H1 (cell line): ENCODE data around the gene CYLD. TPM values are rescaled to one million over a fixed set of nuclear protein-coding genes. Genes with fewer than 3 reads are reported as not detected.

Experiments
- CTCF ChIA-PET: fragments of 300-600 bp; sonication (Branson Sonifier 250); formaldehyde crosslinking; loops from one replicate; lab custom pipeline; 2021; ENCODE audit not compliant: partially characterized antibody; lab: Charles Lee
- POLR2A ChIA-PET: fragments of 300-600 bp; sonication (Branson Sonifier 250); formaldehyde crosslinking; loops from one replicate; lab custom pipeline; 2021; ENCODE audit warnings: inconsistent platforms; ENCODE audit not compliant: partially characterized antibody; lab: Charles Lee
- DNase-seq, 2 experiments: peaks; one replicate each; pipeline versions ENCODE4 v3.0.0 to v3.0.0-alpha.2; 2010 to 2022; ENCODE audit warnings: low spot score in 2 of 2, low read depth in 1 of 2, mixed read lengths in 1 of 2
- FAIRE-seq: peaks from 2 replicates; lab custom pipeline; 2011; peaks lifted over from hg19 to GRCh38; lab: Jason Lieb, UNC
- H2AFZ ChIP-seq: 2 replicates; pipeline ENCODE4 v1.8.1; 2012; ENCODE audit warnings: low read length, inconsistent platforms
- H2AK5ac ChIP-seq: 2 replicates; pipeline ENCODE4 v1.6.1; 2013; ENCODE audit warnings: low read depth, low read length
- H2BK120ac ChIP-seq: replicated peaks from 2 replicates; pipeline ENCODE3; 2013; ENCODE audit warnings: low read depth, low read length, inconsistent platforms
- H2BK12ac ChIP-seq: 2 replicates; pipeline ENCODE4 v1.6.1; 2013; ENCODE audit warnings: low read depth, low read length
- H2BK15ac ChIP-seq: 2 replicates; pipeline ENCODE4 v1.6.1; 2013; ENCODE audit warnings: low read length
- H2BK20ac ChIP-seq: 2 replicates; pipeline ENCODE4 v1.6.1; 2013; ENCODE audit warnings: low read length
- H2BK5ac ChIP-seq: 2 replicates; pipeline ENCODE4 v1.6.1; 2013; ENCODE audit warnings: low read depth, low read length
- H3K14ac ChIP-seq: 2 replicates; pipeline ENCODE4 v1.6.1; 2013; ENCODE audit warnings: inconsistent platforms; ENCODE audit not compliant: insufficient read length
- H3K18ac ChIP-seq: 2 replicates; pipeline ENCODE4 v1.6.1; 2013; ENCODE audit warnings: low read length; ENCODE audit errors: extremely low read depth
- H3K23ac ChIP-seq: 2 replicates; pipeline ENCODE4 v1.6.1; 2013; ENCODE audit warnings: inconsistent platforms; ENCODE audit not compliant: insufficient read length
- H3K23me2 ChIP-seq: 2 replicates; pipeline ENCODE4 v1.6.1; 2013; ENCODE audit warnings: low read depth, low read length
- H3K27ac ChIP-seq: 2 replicates; pipeline ENCODE4 v1.6.1; 2011; ENCODE audit warnings: low read depth, low read length, inconsistent platforms
- H3K27me3 ChIP-seq, 4 experiments: replicated peaks in 1 of 4; 1 replicate in 1 of 4; 2 replicates in 3 of 4; pipeline versions ENCODE4 v1.6.1 to v1.8.1; 2011 to 2013; ENCODE audit warnings: low read length in 3 of 4, mild to moderate bottlenecking in 3 of 4, inconsistent platforms in 2 of 4, mixed read lengths in 2 of 4, moderate library complexity in 1 of 4; ENCODE audit not compliant: control insufficient read depth in 3 of 4, insufficient read depth in 3 of 4; ENCODE audit errors: extremely low read depth in 1 of 4
- H3K36me3 ChIP-seq, 4 experiments: 2 replicates each; pipeline versions ENCODE4 v1.6.1 to v1.8.1; 2011 to 2013; ENCODE audit warnings: mild to moderate bottlenecking in 4 of 4, low read length in 3 of 4, moderate library complexity in 2 of 4, control low read depth in 1 of 4, inconsistent platforms in 1 of 4; ENCODE audit not compliant: insufficient read depth in 4 of 4, control insufficient read depth in 2 of 4
- H3K4ac ChIP-seq: replicated peaks from 2 replicates; pipeline ENCODE3; 2013; ENCODE audit warnings: low read length, low read depth, mixed read lengths, inconsistent platforms; ENCODE audit not compliant: insufficient read length
- H3K4me1 ChIP-seq, 4 experiments: replicated peaks in 1 of 4; 1 replicate in 1 of 4; 2 replicates in 3 of 4; pipeline versions ENCODE4 v1.6.1 to v1.8.1; 2011 to 2013; ENCODE audit warnings: low read length in 3 of 4, inconsistent platforms in 2 of 4, mixed read lengths in 1 of 4; ENCODE audit not compliant: insufficient read depth in 4 of 4, control insufficient read depth in 3 of 4
- H3K4me2 ChIP-seq, 2 experiments: 2 replicates each; pipeline versions ENCODE4 v1.6.1 to v1.8.1; 2011 to 2013; ENCODE audit warnings: low read depth in 2 of 2, low read length in 2 of 2, control low read depth in 1 of 2, inconsistent platforms in 1 of 2, mild to moderate bottlenecking in 1 of 2; ENCODE audit not compliant: insufficient read depth in 1 of 2
- H3K4me3 ChIP-seq, 4 experiments: fragments of 200-600, 300-600 bp in 1 of 4; sonication (generic), shearing (Covaris generic), sonication (Bioruptor Twin) in 1 of 4; 2 replicates each; pipeline versions ENCODE4 v1.5.1 to v1.8.1; 2011 to 2016; ENCODE audit warnings: low read length in 4 of 4, low read depth in 3 of 4, control low read depth in 2 of 4, inconsistent platforms in 2 of 4, mild to moderate bottlenecking in 2 of 4, mixed read lengths in 1 of 4, moderate library complexity in 1 of 4; ENCODE audit not compliant: insufficient read depth in 2 of 4; ENCODE audit errors: extremely low read depth in 1 of 4
- H3K56ac ChIP-seq: replicated peaks from 2 replicates; pipeline ENCODE3; 2013; ENCODE audit warnings: low read depth, mild to moderate bottlenecking, mixed read lengths, low read length, inconsistent platforms; ENCODE audit not compliant: insufficient read length
- H3K79me1 ChIP-seq: 2 replicates; pipeline ENCODE4 v1.6.1; 2013; ENCODE audit warnings: low read depth, low read length, control low read depth
- H3K79me2 ChIP-seq, 2 experiments: 2 replicates each; pipeline versions ENCODE4 v1.6.1 to v1.8.1; 2012 to 2013; ENCODE audit warnings: low read length in 2 of 2, mild to moderate bottlenecking in 2 of 2, inconsistent platforms in 1 of 2; ENCODE audit not compliant: insufficient read depth in 2 of 2, control insufficient read depth in 1 of 2
- H3K9ac ChIP-seq, 4 experiments: replicated peaks in 1 of 4; 1 replicate in 1 of 4; 2 replicates in 3 of 4; pipeline versions ENCODE4 v1.6.1 to v1.8.1; 2011 to 2013; ENCODE audit warnings: low read depth in 3 of 4, low read length in 3 of 4, control low read depth in 2 of 4, mild to moderate bottlenecking in 2 of 4, moderate library complexity in 2 of 4, inconsistent platforms in 1 of 4; ENCODE audit errors: extremely low read depth in 1 of 4
- H3K9me3 ChIP-seq, 2 experiments: 2 replicates each; pipeline versions ENCODE4 v1.6.1 to v1.8.1; 2012 to 2013; ENCODE audit warnings: mild to moderate bottlenecking in 2 of 2, moderate library complexity in 2 of 2, control low read depth in 1 of 2, inconsistent platforms in 1 of 2, low read depth in 1 of 2, low read length in 1 of 2, mixed read lengths in 1 of 2; ENCODE audit not compliant: insufficient read depth in 2 of 2
- H4K20me1 ChIP-seq, 2 experiments: replicated peaks in 1 of 2; 2 replicates each; pipeline versions ENCODE3 to v1.8.1; 2011 to 2013; ENCODE audit warnings: inconsistent platforms in 2 of 2, low read length in 2 of 2, mild to moderate bottlenecking in 1 of 2; ENCODE audit not compliant: insufficient read depth in 2 of 2, control insufficient read depth in 1 of 2
- H4K5ac ChIP-seq: 2 replicates; pipeline ENCODE4 v1.6.1; 2013; ENCODE audit warnings: low read length, low read depth, mixed read lengths, inconsistent platforms; ENCODE audit not compliant: insufficient read length
- H4K8ac ChIP-seq: 2 replicates; pipeline ENCODE4 v1.8.0; 2013; ENCODE audit warnings: mild to moderate bottlenecking, moderate library complexity, low read length, inconsistent platforms; ENCODE audit not compliant: insufficient read depth; ENCODE audit errors: extremely low read depth
- H4K91ac ChIP-seq: replicated peaks from 2 replicates; pipeline ENCODE3; 2013; ENCODE audit warnings: low read length, mixed read lengths, inconsistent platforms; ENCODE audit not compliant: insufficient read length
- ASH2L ChIP-seq: fragments of 200-600, 300-600 bp; sonication (generic); IDR thresholded peaks from one replicate; pipeline ENCODE4 v1.7.1; 2017; ENCODE audit warnings: low read length
- HDAC2 ChIP-seq, 2 experiments: fragments of 300-600 bp in 1 of 2; sonication (generic) in 1 of 2; IDR thresholded peaks; 2 replicates each; pipeline ENCODE4 v1.6.1; 2011 to 2012; ENCODE audit warnings: low read depth in 2 of 2, low read length in 2 of 2, mild to moderate bottlenecking in 2 of 2, moderate library complexity in 2 of 2, borderline replicate concordance in 1 of 2, inconsistent platforms in 1 of 2
- JUN ChIP-seq: IDR thresholded peaks from 2 replicates; pipeline ENCODE4 v1.6.1; 2011; ENCODE audit warnings: low read depth, mild to moderate bottlenecking, improper control_type of control experiment, low read length
- KDM1A ChIP-seq: fragments of 200-600, 300-600 bp; sonication (generic); IDR thresholded peaks from 2 replicates; pipeline ENCODE4 v1.7.1; 2016; ENCODE audit warnings: mild to moderate bottlenecking, low read length, borderline replicate concordance
- PHF8 ChIP-seq: fragments of 200-600 bp; sonication (generic); conservative IDR thresholded peaks from 2 replicates; pipeline ENCODE4 v1.7.1; 2012; ENCODE audit warnings: low read depth, mild to moderate bottlenecking, inconsistent platforms, low read length, moderate library complexity
- TAF1 ChIP-seq: IDR thresholded peaks from 2 replicates; pipeline ENCODE4 v1.6.1; 2011; ENCODE audit warnings: mild to moderate bottlenecking, low read depth, low read length
- TEAD4 ChIP-seq: IDR thresholded peaks from 2 replicates; pipeline ENCODE4 v1.6.1; 2012; ENCODE audit warnings: low read depth, low read length, inconsistent platforms, mixed read lengths
- WGBS, 2 experiments: shearing (Covaris generic) in 1 of 2; methylation state at CpG; one replicate each; pipeline versions ENCODE4 v1.1.6 to v1.1.7; 2013 to 2015; ENCODE audit warnings: low lambda C conversion rate in 2 of 2, mixed read lengths in 2 of 2, inconsistent platforms in 1 of 2, low coverage in 1 of 2, missing lambda C conversion rate in 1 of 2; ENCODE audit not compliant: insufficient replicate concordance in 2 of 2, insufficient coverage in 1 of 2, insufficient read length in 1 of 2; ENCODE audit errors: extremely low coverage in 1 of 2, missing lambda C conversion rate in 1 of 2; 5-methylcytosine and 5-hydroxymethylcytosine counted together
- polyA plus RNA-seq, 7 experiments: library from polyadenylated mRNA; depleted of rRNA in 3 of 7; stranded (reverse) in 5 of 7; unstranded in 2 of 7; fragments of >200 nt in 5 of 7; fragments of 200-250 nt in 2 of 7; gene quantifications; 1 replicate in 5 of 7; 2 replicates in 1 of 7; 4 replicates in 1 of 7; pipeline versions ENCODE4 v1.2.1 to v1.2.3, GENCODE V29; 2011 to 2013; ENCODE audit warnings: missing spikeins in 2 of 7, mixed read lengths in 2 of 7
- total RNA-seq: library from RNA; stranded (reverse); fragmentation: NEBNext Ultra II Directional; extraction: Animal tissue kit (Norgen Biotek cat#: 25700); gene quantifications from 2 replicates; pipeline ENCODE4 v1.2.1, GENCODE V29; 2021
- TF ChIP-seq, protein P1 (sequence below): IDR thresholded peaks from 2 replicates; pipeline ENCODE4 v1.6.1; 2011; ENCODE audit warnings: low read depth, mild to moderate bottlenecking, low read length; ENCODE audit not compliant: insufficient read depth
- TF ChIP-seq, protein P2 (sequence below): IDR thresholded peaks from 2 replicates; pipeline ENCODE4 v1.6.1; 2012; ENCODE audit warnings: low read length, inconsistent platforms

The CYLD gene
- total and polyA plus RNA-seq, 2 of the 8 experiments (the other 6 are each of a cell fraction or from before 2014, with no cell fraction given): 3.7 to 18.8 TPM

- FAIRE-seq: no peak
- 88% methylated on average over 4 of the region's 4 CpGs; no CpG with 5 or more reads in 1 of the 2 experiments for WGBS, 2 experiments
- no peaks in the 10 kb centered on the region for H3K9me3 ChIP-seq
Measured at GRCh38 chr16:50752471-50753235, 10.8 kb downstream of the CYLD start.

More at GRCh38 chr16:50752471-50753235, 10.8 kb downstream of the CYLD start:
- Histone ChIP-seq H4K8ac (no peak overlapping the region), H3K56ac (no peak overlapping the region), H2BK15ac (no peak overlapping the region), H3K4me2 (no peak overlapping the region), H3K14ac (no peak overlapping the region), H3K4me1 (no peaks in the 10 kb centered on the region), H4K91ac (no peak overlapping the region), H3K27me3 (no peaks in the 10 kb centered on the region), H4K20me1 (no peaks in the 10 kb centered on the region), H2AK5ac (no peak overlapping the region), H3K18ac (no peak overlapping the region), H2BK120ac (no peak overlapping the region), H3K9ac (no peak overlapping the region), H3K27ac (no peak overlapping the region), H3K4ac (no peak overlapping the region), H3K23me2 (no peaks in the 10 kb centered on the region; the same call in 1 of the 2 replicates), H2BK12ac (no peak overlapping the region), H3K79me2 (no peaks in the 10 kb centered on the region), H3K36me3 (peaks cover 0 to 3% (median 0%) of the 10 kb centered on the region in 4 experiments; a peak in 2 of 8 replicates), H3K23ac (no peak overlapping the region), H2BK20ac (no peak overlapping the region), H3K79me1 (no peaks in the 10 kb centered on the region), H2AFZ (no peak overlapping the region), H2BK5ac (no peak overlapping the region), H3K4me3 (no peak overlapping the region), H4K5ac (no peak overlapping the region)
- ChIA-PET CTCF (interaction anchor here (0.6 kb wide), 1 partner anchor 126 kb away, joined by 4 read pairs; no protein-coding TSS in a partner anchor), POLR2A (interaction anchor here (0.8 kb wide), 1 partner anchor 28 kb away, joined by 3 read pairs; no protein-coding TSS in a partner anchor)
- TF ChIP-seq PHF8 (no peak), TEAD4 (no peak), TAF1 (no peak), JUN (no peak), KDM1A (no peak), ASH2L (no peak), HDAC2 (IDR thresholded peaks at IDR 0.05; ENCODE audit: borderline replicate concordance in 1 of 2, low read depth in 2 of 2, low read length in 2 of 2) (no peak)
- TF ChIP-seq, protein P1, sequence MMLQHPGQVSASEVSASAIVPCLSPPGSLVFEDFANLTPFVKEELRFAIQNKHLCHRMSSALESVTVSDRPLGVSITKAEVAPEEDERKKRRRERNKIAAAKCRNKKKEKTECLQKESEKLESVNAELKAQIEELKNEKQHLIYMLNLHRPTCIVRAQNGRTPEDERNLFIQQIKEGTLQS: no peak
- TF ChIP-seq, protein P2, sequence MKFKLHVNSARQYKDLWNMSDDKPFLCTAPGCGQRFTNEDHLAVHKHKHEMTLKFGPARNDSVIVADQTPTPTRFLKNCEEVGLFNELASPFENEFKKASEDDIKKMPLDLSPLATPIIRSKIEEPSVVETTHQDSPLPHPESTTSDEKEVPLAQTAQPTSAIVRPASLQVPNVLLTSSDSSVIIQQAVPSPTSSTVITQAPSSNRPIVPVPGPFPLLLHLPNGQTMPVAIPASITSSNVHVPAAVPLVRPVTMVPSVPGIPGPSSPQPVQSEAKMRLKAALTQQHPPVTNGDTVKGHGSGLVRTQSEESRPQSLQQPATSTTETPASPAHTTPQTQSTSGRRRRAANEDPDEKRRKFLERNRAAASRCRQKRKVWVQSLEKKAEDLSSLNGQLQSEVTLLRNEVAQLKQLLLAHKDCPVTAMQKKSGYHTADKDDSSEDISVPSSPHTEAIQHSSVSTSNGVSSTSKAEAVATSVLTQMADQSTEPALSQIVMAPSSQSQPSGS: no peak
- no peak for DNase-seq
